Upper lobe of left lung (tissue), 6 donors: ENCODE results near the gene POLR3F. TPM values are rescaled to one million over a fixed set of nuclear protein-coding genes. Genes with fewer than 3 reads are reported as not detected.

Experiments
- ATAC-seq, 2 donors: fragments of 200-7000 bp; cut with Tn5 transposase; one replicate each; pipeline ENCODE4 v1.9.1; 2022; ENCODE audit warnings: mild to moderate bottlenecking in 2 of 2, moderate library complexity in 2 of 2; ENCODE audit not compliant: low FRiP score in 2 of 2
- DNase-seq, 2 donors: peaks; one replicate each; pipeline ENCODE4 v3.0.0-alpha.2; 2019 to 2020
- H3K27ac ChIP-seq, 4 donors: fragments of 200-600 bp; sonication (generic); one replicate each; pipeline ENCODE4 v1.5.1; 2016 to 2019
- H3K27me3 ChIP-seq, 4 donors: fragments of 200-600 bp; sonication (generic); one replicate each; pipeline ENCODE4 v1.5.1; 2017 to 2019
- H3K36me3 ChIP-seq, 4 donors: fragments of 200-600 bp; sonication (generic); one replicate each; pipeline ENCODE4 v1.5.1; 2016 to 2019
- H3K4me1 ChIP-seq, 4 donors: fragments of 200-600 bp; sonication (generic); one replicate each; pipeline ENCODE4 v1.5.1; 2018 to 2019
- H3K4me3 ChIP-seq, 4 donors: fragments of 200-600 bp; sonication (generic); one replicate each; pipeline ENCODE4 v1.5.1; 2017 to 2019; ENCODE audit warnings: mild to moderate bottlenecking in 2 of 4, moderate library complexity in 1 of 4
- H3K9me3 ChIP-seq, 4 donors: fragments of 200-600 bp; sonication (generic); one replicate each; pipeline ENCODE4 v1.5.1; 2018 to 2019
- EP300 ChIP-seq, 4 donors: sonication (generic); formaldehyde crosslinking; IDR thresholded peaks; one replicate each; pipeline ENCODE4 v1.5.1; 2017; ENCODE audit warnings: antibody characterized with exemption in 4 of 4, control low read depth in 2 of 4
- POLR2A ChIP-seq, 4 donors: fragments of 450-650 bp; IDR thresholded peaks; one replicate each; pipeline ENCODE4 v1.5.1; 2016 to 2017; ENCODE audit warnings: antibody characterized with exemption in 4 of 4, mild to moderate bottlenecking in 2 of 4
- POLR2AphosphoS5 ChIP-seq, 2 donors: sonication (generic); formaldehyde crosslinking; IDR thresholded peaks; one replicate each; pipeline ENCODE4 v1.5.1; 2017; ENCODE audit warnings: antibody characterized with exemption in 2 of 2
- WGBS, 2 donors: methylation state at CpG; one replicate each; pipeline ENCODE4 v1.1.5; 2017 to 2018; 5-methylcytosine and 5-hydroxymethylcytosine counted together
- total RNA-seq, 6 donors: library from RNA; depleted of rRNA in 4 of 6; stranded (reverse); fragments of >200 nt in 4 of 6; gene quantifications; one replicate each; pipeline versions ENCODE4 v1.1.0 to v1.2.1, GENCODE V29; 2016 to 2021
- TF ChIP-seq, protein P1 (sequence below), 6 experiments: fragments of 450-650 bp in 4 of 6; fragments of 200-600 bp in 2 of 6; sonication (generic) in 2 of 6; IDR thresholded peaks; one replicate each; pipeline ENCODE4 v1.5.1; 2016 to 2019; ENCODE audit warnings: antibody characterized with exemption in 6 of 6
- donor health status: DM: no; HTN: no; CAD: no; lungs with moderate emphysema.
- donor health status: DM: no; HTN: yes; CAD: no; lungs with severe emphysema.

The POLR3F gene, protein sequence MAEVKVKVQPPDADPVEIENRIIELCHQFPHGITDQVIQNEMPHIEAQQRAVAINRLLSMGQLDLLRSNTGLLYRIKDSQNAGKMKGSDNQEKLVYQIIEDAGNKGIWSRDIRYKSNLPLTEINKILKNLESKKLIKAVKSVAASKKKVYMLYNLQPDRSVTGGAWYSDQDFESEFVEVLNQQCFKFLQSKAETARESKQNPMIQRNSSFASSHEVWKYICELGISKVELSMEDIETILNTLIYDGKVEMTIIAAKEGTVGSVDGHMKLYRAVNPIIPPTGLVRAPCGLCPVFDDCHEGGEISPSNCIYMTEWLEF
- 1 to 10 TPM; 3.1 to 9.7 (median 6.7) TPM for total RNA-seq

DNA sequence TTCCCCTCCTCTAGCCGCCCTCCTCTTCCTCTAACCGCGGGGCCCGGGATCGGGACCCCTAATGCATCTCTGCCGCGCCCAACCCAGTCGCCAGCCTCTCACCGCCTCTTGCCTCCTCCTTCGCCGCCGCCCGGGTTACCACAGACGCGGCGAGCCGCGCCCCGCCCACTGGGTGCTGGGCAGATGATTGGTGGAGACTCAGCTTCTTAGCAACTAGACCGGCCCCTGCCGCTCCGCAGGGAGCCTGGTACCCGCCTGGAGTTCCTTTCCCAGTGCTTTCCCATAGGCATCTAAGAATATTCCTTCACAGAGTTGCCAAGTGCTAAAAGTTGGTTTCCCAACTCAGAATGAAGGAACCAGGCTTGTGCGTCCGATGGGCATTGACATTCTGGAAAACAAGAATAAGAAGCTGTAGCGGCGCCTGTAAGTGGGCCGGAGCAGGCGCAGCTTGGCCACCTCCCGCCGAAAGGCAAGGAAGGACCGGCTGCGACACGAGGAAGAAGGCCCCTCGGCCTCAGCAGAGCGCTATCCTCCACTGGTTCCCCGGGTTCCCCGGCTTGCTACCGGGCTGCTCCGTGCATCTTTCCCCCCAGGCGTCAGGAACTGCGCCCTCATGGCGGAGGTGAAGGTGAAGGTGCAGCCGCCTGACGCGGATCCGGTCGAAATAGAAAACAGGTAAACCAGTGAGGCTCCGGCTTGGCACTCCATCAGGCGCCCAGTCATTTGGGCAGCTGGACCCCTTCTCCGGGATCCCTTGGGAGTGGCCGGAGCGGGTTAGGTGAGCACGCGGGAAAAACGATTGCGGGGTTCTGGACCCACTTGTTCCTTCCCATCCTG lies at the start of gene POLR3F, which contains the start of gene DZANK1:
TSS of gene POLR3F (plus strand) at position 497 of the 837 bp plus-strand sequence. CDS start at position 614, 117 bp downstream.
TSS of gene DZANK1 (minus strand) at position 137 of the 837 bp plus-strand sequence. CDS start 1,672 bp downstream, outside the sequence.
- H3K4me3 ChIP-seq, result peak within 1 kb of the TSS; percentile 88 to 96 (median 90)
- no peaks in the 10 kb centered on the region for H3K27me3 ChIP-seq
- DNase-seq (peak; percentile 97 to 99), ATAC-seq (peak; percentile 99 to 100)
- H3K27ac ChIP-seq, result peak within 1 kb of the TSS; percentile 79 to 90 (median 84)
- H3K9me3 ChIP-seq, result no peaks in the 10 kb centered on the region
- H3K36me3 ChIP-seq, result peaks cover 0 to 24% (median 6%) of the 10 kb centered on the region in 4 donors
- TF ChIP-seq, protein P1, sequence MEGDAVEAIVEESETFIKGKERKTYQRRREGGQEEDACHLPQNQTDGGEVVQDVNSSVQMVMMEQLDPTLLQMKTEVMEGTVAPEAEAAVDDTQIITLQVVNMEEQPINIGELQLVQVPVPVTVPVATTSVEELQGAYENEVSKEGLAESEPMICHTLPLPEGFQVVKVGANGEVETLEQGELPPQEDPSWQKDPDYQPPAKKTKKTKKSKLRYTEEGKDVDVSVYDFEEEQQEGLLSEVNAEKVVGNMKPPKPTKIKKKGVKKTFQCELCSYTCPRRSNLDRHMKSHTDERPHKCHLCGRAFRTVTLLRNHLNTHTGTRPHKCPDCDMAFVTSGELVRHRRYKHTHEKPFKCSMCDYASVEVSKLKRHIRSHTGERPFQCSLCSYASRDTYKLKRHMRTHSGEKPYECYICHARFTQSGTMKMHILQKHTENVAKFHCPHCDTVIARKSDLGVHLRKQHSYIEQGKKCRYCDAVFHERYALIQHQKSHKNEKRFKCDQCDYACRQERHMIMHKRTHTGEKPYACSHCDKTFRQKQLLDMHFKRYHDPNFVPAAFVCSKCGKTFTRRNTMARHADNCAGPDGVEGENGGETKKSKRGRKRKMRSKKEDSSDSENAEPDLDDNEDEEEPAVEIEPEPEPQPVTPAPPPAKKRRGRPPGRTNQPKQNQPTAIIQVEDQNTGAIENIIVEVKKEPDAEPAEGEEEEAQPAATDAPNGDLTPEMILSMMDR (IDR thresholded peaks at IDR 0.05), result peak in 1 of 6 experiments; percentile 21
- peak in 3 of 4 donors; percentile 34 to 64 (median 49) for TF ChIP-seq POLR2A (IDR thresholded peaks at IDR 0.05)
- TF ChIP-seq EP300 (IDR thresholded peaks at IDR 0.05), result peak in 1 of 4 donors; percentile 54
- TF ChIP-seq POLR2AphosphoS5 (IDR thresholded peaks at IDR 0.05), result peak; percentile 60 to 85
- WGBS, 2 donors, result 0% methylated on average over 8 to 55 of the region's 57 CpGs
- H3K4me1 ChIP-seq, result peaks cover 12 to 20% (median 17%) of the 10 kb centered on the region in 4 donors

DNA sequence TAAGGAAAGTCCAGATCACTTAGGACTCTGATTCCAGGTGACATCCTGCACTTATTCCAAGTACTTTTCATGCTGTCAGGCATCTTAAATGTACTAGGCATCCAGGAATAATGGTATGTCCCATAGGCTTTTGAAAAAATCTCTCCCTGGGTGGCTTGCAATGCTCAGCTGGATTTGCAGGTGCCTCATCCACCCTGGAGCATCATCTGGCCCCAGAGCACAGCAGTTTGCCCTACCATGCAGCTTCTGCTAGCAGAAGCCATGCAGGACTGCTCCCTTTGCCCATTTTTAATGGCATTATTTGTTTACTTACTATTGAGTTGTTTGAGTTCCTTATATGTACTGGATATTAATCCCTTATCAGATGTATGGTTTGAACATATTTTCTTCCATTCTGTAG lies 45.6 kb upstream of the POLR3F start:
- TF ChIP-seq POLR2A (IDR thresholded peaks at IDR 0.05) (no peak), POLR2AphosphoS5 (IDR thresholded peaks at IDR 0.05) (no peak), EP300 (IDR thresholded peaks at IDR 0.05) (no peak)
- TF ChIP-seq, protein P1 (IDR thresholded peaks at IDR 0.05), result no peak
- Histone ChIP-seq H3K4me1 (no peaks in the 10 kb centered on the region), H3K27me3 (no peaks in the 10 kb centered on the region), H3K27ac (no peak overlapping the region), H3K4me3 (no peak overlapping the region), H3K36me3 (no peaks in the 10 kb centered on the region), H3K9me3 (no peaks in the 10 kb centered on the region)
- no peak for ATAC-seq
- DNase-seq, result no peak

DNA sequence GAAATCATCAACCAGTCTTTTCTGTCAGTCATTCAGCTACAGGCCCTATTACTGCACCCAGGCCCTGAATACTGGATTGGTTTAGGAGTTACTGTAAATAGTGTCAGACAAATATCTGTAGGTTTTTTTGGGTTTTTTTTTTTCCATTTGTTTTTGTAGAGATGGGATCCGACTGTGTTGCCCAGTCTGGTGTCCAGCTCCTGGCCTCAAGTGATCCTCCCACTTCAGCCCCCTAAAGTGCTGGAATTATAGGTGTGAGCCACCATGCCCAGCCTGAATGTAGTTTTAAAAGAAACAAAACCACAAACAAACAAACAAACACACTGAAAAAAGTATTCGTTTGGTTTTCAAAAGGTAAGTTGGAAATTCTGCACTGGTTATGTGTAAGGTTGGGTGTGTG lies 40.0 kb upstream of the POLR3F start:
- H3K27ac ChIP-seq, result no peak overlapping the region
- no peak for DNase-seq

DNA sequence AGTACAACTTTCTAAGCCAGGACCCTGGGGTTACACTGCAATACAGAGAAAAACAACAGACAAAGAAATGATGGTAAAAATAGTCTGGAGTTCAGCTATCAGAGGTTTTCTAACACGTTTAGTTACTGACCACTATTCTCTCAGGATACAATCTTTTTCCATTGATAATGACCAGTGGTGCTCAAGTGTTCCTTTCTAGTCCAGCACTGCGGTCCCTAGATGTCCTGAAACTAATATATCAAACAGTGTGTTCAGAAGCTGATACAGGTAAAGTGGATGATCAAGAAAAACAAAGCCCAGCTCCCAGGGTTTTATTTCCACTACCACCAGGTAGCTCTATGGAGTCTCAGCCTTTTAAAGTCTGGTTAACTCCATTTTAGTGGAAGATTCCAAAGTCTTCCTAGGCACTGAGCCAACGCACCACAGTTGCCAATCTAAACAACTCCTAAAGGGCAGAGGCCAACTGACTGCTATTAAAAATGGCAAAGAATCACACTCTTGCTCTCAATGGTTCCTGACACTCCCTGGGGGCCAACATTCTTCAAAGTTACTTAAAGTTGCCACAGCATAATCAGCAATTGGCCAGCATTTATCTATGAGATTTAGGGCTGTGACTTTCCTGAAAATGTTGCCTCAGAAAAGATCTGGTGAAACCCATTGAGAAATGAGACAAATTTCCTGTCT lies 38.6 kb upstream of the POLR3F start:
- Histone ChIP-seq H3K4me3 (no peak overlapping the region), H3K4me1 (peaks cover 7 to 15% (median 9%) of the 10 kb centered on the region in 4 donors), H3K9me3 (no peaks in the 10 kb centered on the region), H3K36me3 (no peaks in the 10 kb centered on the region), H3K27me3 (no peaks in the 10 kb centered on the region), H3K27ac (peak overlapping the region in 1 of 4 donors; percentile 48)
- TF ChIP-seq POLR2AphosphoS5 (IDR thresholded peaks at IDR 0.05) (peak; percentile 8 to 14), EP300 (IDR thresholded peaks at IDR 0.05) (no peak)
- ATAC-seq (no peak), DNase-seq (peak in 1 of 2 donors; percentile 24)
- WGBS, 2 donors, result 51 to 57% methylated on average over 3 of the region's 3 CpGs

More for the DNA sequence above, 40.0 kb upstream of the POLR3F start:
- TF ChIP-seq EP300 (IDR thresholded peaks at IDR 0.05) (no peak), POLR2A (IDR thresholded peaks at IDR 0.05) (no peak), POLR2AphosphoS5 (IDR thresholded peaks at IDR 0.05) (no peak)
- TF ChIP-seq, protein P1 (IDR thresholded peaks at IDR 0.05), result no peak
- no peaks in the 10 kb centered on the region for H3K9me3 ChIP-seq
- no peaks in the 10 kb centered on the region for H3K27me3 ChIP-seq
- H3K4me3 ChIP-seq, result no peak overlapping the region
- peaks cover 7 to 15% (median 9%) of the 10 kb centered on the region in 4 donors for H3K4me1 ChIP-seq
- no peaks in the 10 kb centered on the region for H3K36me3 ChIP-seq
- 84 to 93% methylated on average over 2 of the region's 2 CpGs for WGBS, 2 donors
- no peak for ATAC-seq
